ENCODE data around the gene CCNA1.

The CCNA1 gene

GRCh38 chr13:36480726-36481427, 48.6 kb downstream of the CCNA1 start:
- intact Hi-C loops (cut with micrococcal nuclease): no loop called here
- Mint-ChIP-seq H3K27ac (no peak overlapping the region), H3K9me3 (peaks cover 20% of the 10 kb centered on the region), H3K4me1 (ENCODE audit: low read depth) (peaks cover 8% of the 10 kb centered on the region), H3K27me3 (no peaks in the 10 kb centered on the region), H3K36me3 (ENCODE audit: low read depth) (no peaks in the 10 kb centered on the region), H3K4me3 (no peak overlapping the region)

- Mint-ChIP-seq H3K27me3 (no peaks in the 10 kb centered on the region), H3K27ac (no peak overlapping the region)
- intact Hi-C loops (cut with micrococcal nuclease): no loop called here
Measured at GRCh38 chr13:36490055-36490454, 57.8 kb downstream of the CCNA1 start.

More at GRCh38 chr13:36490055-36490454, 57.8 kb downstream of the CCNA1 start:
- no peaks in the 10 kb centered on the region for H3K9me3 Mint-ChIP-seq
- no peaks in the 10 kb centered on the region for H3K36me3 Mint-ChIP-seq (ENCODE audit: low read depth)
- H3K4me1 Mint-ChIP-seq (ENCODE audit: low read depth): peaks cover 9% of the 10 kb centered on the region
- H3K4me3 Mint-ChIP-seq: no peak overlapping the region

Data from dendritic cell treated with granulocyte-macrophage colony-stimulating factor and Interleukin-4, amounts not matched to agents 40 ng/mL and 50 ng/mL, for 4 days (primary cell).